SK-N-MC (cell line): ENCODE results near the gene ZNF543.
"Not testable (repeated sequence)": the region's sequence is repeated elsewhere in the genome, so short reads cannot be mapped to it uniquely, and the experiment has no call there.

ENCODE experiments used
- DNase-seq: peaks from one replicate; pipeline ENCODE4 v3.0.0-alpha.2; 2011; ENCODE audit warnings: low read depth, low spot score
- H3K27ac ChIP-seq: fragments of 200-600 bp; sonication (generic); 2 replicates; pipeline ENCODE4 v1.5.1; 2016; ENCODE audit warnings: mixed run types
- H3K36me3 ChIP-seq: fragments of 200-600 bp; sonication (generic); 2 replicates; pipeline ENCODE4 v1.6.1; 2017; ENCODE audit warnings: antibody characterized with exemption, low read length, mixed read lengths; ENCODE audit not compliant: insufficient read depth
- H3K4me3 ChIP-seq: fragments of 200-600 bp; sonication (generic); 2 replicates; pipeline ENCODE4 v1.5.1; 2016
- H3K9ac ChIP-seq: fragments of 200-600 bp; sonication (generic); 2 replicates; pipeline ENCODE4 v1.8.0; 2017; ENCODE audit warnings: mixed run types, mixed read lengths; ENCODE audit not compliant: insufficient read length
- H3K9me3 ChIP-seq: fragments of 200-600 bp; sonication (generic); 2 replicates; pipeline ENCODE4 v1.6.1; 2017; ENCODE audit warnings: low read depth, mild to moderate bottlenecking, antibody characterized with exemption, low read length, moderate library complexity, mixed read lengths
- EZH2 ChIP-seq: fragments of 200-600 bp; sonication (generic); IDR thresholded peaks from one replicate; pipeline ENCODE4 v1.6.1; 2017; ENCODE audit warnings: antibody characterized with exemption
- FOXP2 ChIP-seq: optimal IDR thresholded peaks from 2 replicates; pipeline ENCODE3; 2011; ENCODE audit warnings: mild to moderate bottlenecking, moderate library complexity; ENCODE audit not compliant: insufficient read depth; ENCODE audit errors: extremely low read length, control extremely low read depth
- POLR2AphosphoS5 ChIP-seq: IDR thresholded peaks from 2 replicates; pipeline ENCODE4 v1.6.1; 2012; ENCODE audit warnings: mild to moderate bottlenecking, low read depth, low read length, borderline replicate concordance

Gene ZNF543

GRCh38 chr19:57362419-57362818, 42.1 kb downstream of the ZNF543 start:
- DNase-seq: no peak
- peak overlapping the region; percentile 88 for H3K9ac ChIP-seq
- peaks cover 22% of the 10 kb centered on the region for H3K36me3 ChIP-seq
- peak overlapping the region; percentile 95 for H3K4me3 ChIP-seq
- no peak for TF ChIP-seq FOXP2
- no peak for TF ChIP-seq POLR2AphosphoS5
- TF ChIP-seq EZH2: no peak
- H3K9me3 ChIP-seq: peaks cover 3% of the 10 kb centered on the region; the same call in 1 of the 2 replicates
- peak overlapping the region; percentile 98 for H3K27ac ChIP-seq

GRCh38 chr19:57362997-57363687, 42.9 kb downstream of the ZNF543 start, which contains the start of the genes TRAPPC2B and ZNF547:
Gene TRAPPC2B, plus strand, starts transcription at chr19:57363551. Its CDS starts 1,283 bp downstream, at chr19:57364834.
Gene ZNF547, plus strand, starts transcription at chr19:57363551. Its CDS starts 5,005 bp downstream, at chr19:57368556.
- peak; percentile 94 for DNase-seq
- Histone ChIP-seq H3K27ac (peak within 1 kb of the TSS; percentile 98), H3K9ac (peak within 1 kb of the TSS; percentile 88), H3K4me3 (peak within 1 kb of the TSS; percentile 95), H3K9me3 (peaks cover 3% of the 10 kb centered on the region; the same call in 1 of the 2 replicates), H3K36me3 (peaks cover 14% of the 10 kb centered on the region; the same call in 1 of the 2 replicates)
- TF ChIP-seq FOXP2: no peak
- peak; percentile 78 for TF ChIP-seq POLR2AphosphoS5

GRCh38 chr19:57363688-57364181, 43.5 kb downstream of the ZNF543 start:
- H3K9ac ChIP-seq: peak overlapping the region; percentile 88
- H3K36me3 ChIP-seq: peaks cover 8% of the 10 kb centered on the region; the same call in 1 of the 2 replicates
- peak overlapping the region; percentile 95 for H3K4me3 ChIP-seq
- DNase-seq: no peak
- no peak for TF ChIP-seq POLR2AphosphoS5
- no peak for TF ChIP-seq EZH2
- no peak for TF ChIP-seq FOXP2
- H3K9me3 ChIP-seq: peaks cover 3% of the 10 kb centered on the region; the same call in 1 of the 2 replicates
- peak overlapping the region; percentile 79 for H3K27ac ChIP-seq

- H3K9ac ChIP-seq: no peak overlapping the region
- no peak for DNase-seq
- no peak overlapping the region for H3K4me3 ChIP-seq
- peaks cover 8% of the 10 kb centered on the region; the same call in 1 of the 2 replicates for H3K36me3 ChIP-seq
- peaks cover 3% of the 10 kb centered on the region; the same call in 1 of the 2 replicates for H3K9me3 ChIP-seq
- no peak overlapping the region for H3K27ac ChIP-seq
- TF ChIP-seq EZH2: no peak
- TF ChIP-seq POLR2AphosphoS5: no peak
- TF ChIP-seq FOXP2: no peak
These were observed 46.5 kb downstream of the ZNF543 start for GRCh38 chr19:57366776-57367175.

GRCh38 chr19:57374179-57374578, 53.9 kb downstream of the ZNF543 start:
- H3K9me3 ChIP-seq: peaks cover 9% of the 10 kb centered on the region; the same call in 1 of the 2 replicates
- H3K36me3 ChIP-seq: peaks cover 44% of the 10 kb centered on the region
- DNase-seq: no peak
- no peak overlapping the region for H3K4me3 ChIP-seq
- H3K9ac ChIP-seq: no peak overlapping the region
- TF ChIP-seq EZH2 (no peak), POLR2AphosphoS5 (no peak), FOXP2 (no peak)
- H3K27ac ChIP-seq: no peak overlapping the region

GRCh38 chr19:57374647-57375046, 54.4 kb downstream of the ZNF543 start:
- DNase-seq, H3K9ac ChIP-seq, H3K27ac ChIP-seq, H3K4me3 ChIP-seq, H3K9me3 ChIP-seq: not testable (repeated sequence)
- peaks cover 44% of the 10 kb centered on the region for H3K36me3 ChIP-seq

- Histone ChIP-seq H3K9me3 (peaks cover 9% of the 10 kb centered on the region; the same call in 1 of the 2 replicates), H3K9ac (no peak overlapping the region)
- no peak for TF ChIP-seq POLR2AphosphoS5
- TF ChIP-seq EZH2: no peak
- TF ChIP-seq FOXP2: no peak
These were observed 55.9 kb downstream of the ZNF543 start for GRCh38 chr19:57376151-57376550.

GRCh38 chr19:57377498-57378146, 57.4 kb downstream of the ZNF543 start:
- DNase-seq: no peak
- no peak for TF ChIP-seq EZH2
- no peak for TF ChIP-seq FOXP2
- Histone ChIP-seq H3K36me3 (peaks cover 35% of the 10 kb centered on the region), H3K27ac (no peak overlapping the region), H3K9me3 (peaks cover 9% of the 10 kb centered on the region; the same call in 1 of the 2 replicates), H3K4me3 (no peak overlapping the region), H3K9ac (no peak overlapping the region)

More at GRCh38 chr19:57376151-57376550, 55.9 kb downstream of the ZNF543 start:
- Histone ChIP-seq H3K36me3 (peaks cover 44% of the 10 kb centered on the region), H3K27ac (no peak overlapping the region), H3K4me3 (no peak overlapping the region)
- no peak for DNase-seq
